Neuronal stem cell (in vitro differentiated cells): ENCODE results near the gene EMC1.

Experiments used
- DNase-seq: peaks from one replicate; pipeline ENCODE4 v3.0.0-alpha.2; 2013; ENCODE audit warnings: low spot score
- H2AFZ ChIP-seq: one replicate; pipeline ENCODE4 v1.6.1; 2013; ENCODE audit warnings: mild to moderate bottlenecking, low read length, inconsistent platforms
- H2AK5ac ChIP-seq: 2 replicates; pipeline ENCODE4 v1.6.1; 2013; ENCODE audit warnings: low read depth, mild to moderate bottlenecking, inconsistent platforms, low read length, moderate library complexity, mixed read lengths
- H2BK120ac ChIP-seq: 2 replicates; pipeline ENCODE4 v1.6.1; 2013; ENCODE audit warnings: low read depth, mild to moderate bottlenecking, inconsistent platforms, low read length, moderate library complexity, mixed read lengths
- H2BK12ac ChIP-seq: one replicate; pipeline ENCODE4 v1.6.1; 2013; ENCODE audit warnings: low read length, inconsistent platforms
- H2BK15ac ChIP-seq: 2 replicates; pipeline ENCODE4 v1.6.1; 2013; ENCODE audit warnings: mild to moderate bottlenecking, low read length, inconsistent platforms, mixed read lengths
- H2BK5ac ChIP-seq: one replicate; pipeline ENCODE4 v1.6.1; 2013; ENCODE audit warnings: inconsistent platforms, mild to moderate bottlenecking, low read length, moderate library complexity
- H3K14ac ChIP-seq: one replicate; pipeline ENCODE4 v1.6.1; 2013; ENCODE audit warnings: low read length, inconsistent platforms
- H3K18ac ChIP-seq: 2 replicates; pipeline ENCODE4 v1.6.1; 2013; ENCODE audit warnings: low read length, inconsistent platforms
- H3K23ac ChIP-seq: 2 replicates; pipeline ENCODE4 v1.6.1; 2013; ENCODE audit warnings: low read depth, mild to moderate bottlenecking, mixed read lengths, low read length, inconsistent platforms; ENCODE audit not compliant: poor library complexity
- H3K27ac ChIP-seq: replicated peaks from 3 replicates; pipeline ENCODE4 v1.5.1; 2013; ENCODE audit warnings: low read length, inconsistent platforms
- H3K27me3 ChIP-seq, 3 experiments: 2 replicates each; pipeline ENCODE4 v1.6.1; 2013; ENCODE audit warnings: low read length in 3 of 3, mild to moderate bottlenecking in 2 of 3, inconsistent platforms in 1 of 3, low read depth in 1 of 3, mixed read lengths in 1 of 3, moderate library complexity in 1 of 3; ENCODE audit not compliant: control insufficient read depth in 3 of 3, insufficient read depth in 3 of 3
- H3K36me3 ChIP-seq, 2 donors: replicated peaks in 1 of 2; 2 replicates each; pipeline ENCODE4 v1.6.1; 2013; ENCODE audit warnings: low read length in 2 of 2; ENCODE audit not compliant: control insufficient read depth in 2 of 2, insufficient read depth in 2 of 2
- H3K4ac ChIP-seq: 2 replicates; pipeline ENCODE4 v1.6.1; 2013; ENCODE audit warnings: inconsistent platforms, mild to moderate bottlenecking, low read length, moderate library complexity
- H3K4me1 ChIP-seq, 2 donors: 1 replicate in 1 of 2; 2 replicates in 1 of 2; pipeline ENCODE4 v1.6.1; 2013; ENCODE audit warnings: low read length in 2 of 2, low read depth in 1 of 2; ENCODE audit not compliant: control insufficient read depth in 2 of 2, insufficient read depth in 1 of 2
- H3K4me2 ChIP-seq: one replicate; pipeline ENCODE4 v1.6.1; 2013; ENCODE audit warnings: mild to moderate bottlenecking, low read length, inconsistent platforms; ENCODE audit not compliant: insufficient read depth, poor library complexity, severe bottlenecking
- H3K4me3 ChIP-seq, 2 donors: 2 replicates each; pipeline ENCODE4 v1.5.1; 2013; ENCODE audit warnings: low read length in 2 of 2, mild to moderate bottlenecking in 2 of 2, inconsistent platforms in 1 of 2, moderate library complexity in 1 of 2
- H3K79me1 ChIP-seq: one replicate; pipeline ENCODE4 v1.6.1; 2013; ENCODE audit warnings: low read depth, mild to moderate bottlenecking, inconsistent platforms, low read length, moderate library complexity
- H3K9ac ChIP-seq: one replicate; pipeline ENCODE4 v1.6.1; 2013; ENCODE audit warnings: mild to moderate bottlenecking, low read depth, low read length, inconsistent platforms; ENCODE audit not compliant: poor library complexity
- H3K9me3 ChIP-seq, 2 donors: replicated peaks in 1 of 2; 2 replicates each; pipeline versions ENCODE3 to v1.6.1; 2013; ENCODE audit warnings: low read length in 2 of 2, mild to moderate bottlenecking in 2 of 2, inconsistent platforms in 1 of 2, low read depth in 1 of 2, mixed read lengths in 1 of 2, moderate library complexity in 1 of 2; ENCODE audit not compliant: control insufficient read depth in 2 of 2, insufficient read depth in 1 of 2
- H4K8ac ChIP-seq: one replicate; pipeline ENCODE4 v1.6.1; 2013; ENCODE audit warnings: low read depth, mild to moderate bottlenecking, inconsistent platforms, low read length, moderate library complexity
- H4K91ac ChIP-seq: one replicate; pipeline ENCODE4 v1.6.1; 2013; ENCODE audit warnings: low read length, low read depth, mild to moderate bottlenecking, inconsistent platforms; ENCODE audit not compliant: poor library complexity
- WGBS, 2 donors: extraction: QIAGEN DNeasy Blood & Tissue Kit; methylation state at CpG; one replicate each; pipeline ENCODE4 v1.1.7; 2013; ENCODE audit warnings: missing lambda C conversion rate in 2 of 2, mixed read lengths in 1 of 2; ENCODE audit not compliant: insufficient read length in 2 of 2, insufficient replicate concordance in 1 of 2; ENCODE audit errors: extremely low coverage in 2 of 2; 5-methylcytosine and 5-hydroxymethylcytosine counted together

Gene EMC1

GRCh38 chr1:19179597-19180264 lies 71.6 kb downstream of the EMC1 start:
- no peak overlapping the region for H3K23ac ChIP-seq
- no peak overlapping the region for H3K4me3 ChIP-seq
- H3K14ac ChIP-seq: no peak overlapping the region
- no CpG with 5 or more reads among the region's 8 CpGs for WGBS, 2 donors
- no peaks in the 10 kb centered on the region for H3K4me1 ChIP-seq
- no peak overlapping the region for H2AK5ac ChIP-seq
- H3K36me3 ChIP-seq: peaks cover 40 to 96% of the 10 kb centered on the region in 2 donors
- H2BK12ac ChIP-seq: no peak overlapping the region
- DNase-seq: no peak
- H3K9me3 ChIP-seq: no peaks in the 10 kb centered on the region
- H4K8ac ChIP-seq: no peak overlapping the region
- no peak overlapping the region for H3K18ac ChIP-seq
- H3K27me3 ChIP-seq: no peaks in the 10 kb centered on the region
- H4K91ac ChIP-seq: no peak overlapping the region
- H3K4ac ChIP-seq: no peak overlapping the region
- H3K27ac ChIP-seq: no peak overlapping the region
- H2BK5ac ChIP-seq: no peak overlapping the region
- no peak overlapping the region for H2AFZ ChIP-seq
- H2BK15ac ChIP-seq: no peak overlapping the region
- H2BK120ac ChIP-seq: no peak overlapping the region
- no peak overlapping the region for H3K9ac ChIP-seq
- no peak overlapping the region for H3K4me2 ChIP-seq
- H3K79me1 ChIP-seq: no peaks in the 10 kb centered on the region

GRCh38 chr1:19178734-19179398 lies 72.5 kb downstream of the EMC1 start:
- H2BK12ac ChIP-seq: no peak overlapping the region
- no peaks in the 10 kb centered on the region for H3K79me1 ChIP-seq
- H2BK5ac ChIP-seq: no peak overlapping the region
- H3K4me3 ChIP-seq: no peak overlapping the region
- peaks cover 45 to 96% of the 10 kb centered on the region in 2 donors for H3K36me3 ChIP-seq
- no peak overlapping the region for H3K27ac ChIP-seq
- no peak overlapping the region for H2AFZ ChIP-seq
- no peak for DNase-seq
- H2BK15ac ChIP-seq: no peak overlapping the region
- no peaks in the 10 kb centered on the region for H3K9me3 ChIP-seq
- no peak overlapping the region for H3K14ac ChIP-seq
- no peak overlapping the region for H3K9ac ChIP-seq
- H3K4ac ChIP-seq: no peak overlapping the region
- H3K4me2 ChIP-seq: no peak overlapping the region
- H3K27me3 ChIP-seq: no peaks in the 10 kb centered on the region
- H3K23ac ChIP-seq: no peak overlapping the region
- whole genome bisulfite sequencing, 2 donors: no CpG with 5 or more reads among the region's 5 CpGs
- H3K18ac ChIP-seq: no peak overlapping the region
- H4K8ac ChIP-seq: no peak overlapping the region
- no peak overlapping the region for H2BK120ac ChIP-seq
- H4K91ac ChIP-seq: no peak overlapping the region
- H2AK5ac ChIP-seq: no peak overlapping the region
- H3K4me1 ChIP-seq: no peaks in the 10 kb centered on the region

GRCh38 chr1:19177811-19178210 lies 73.5 kb downstream of the EMC1 start:
- no peak for DNase-seq
- H3K23ac ChIP-seq: no peak overlapping the region
- H3K4me3 ChIP-seq: no peak overlapping the region
- no peak overlapping the region for H3K27ac ChIP-seq
- no peak overlapping the region for H2BK120ac ChIP-seq
- H2BK5ac ChIP-seq: no peak overlapping the region
- no peaks in the 10 kb centered on the region for H3K9me3 ChIP-seq
- H3K18ac ChIP-seq: no peak overlapping the region
- no peak overlapping the region for H4K8ac ChIP-seq
- no peak overlapping the region for H2BK12ac ChIP-seq
- H3K9ac ChIP-seq: no peak overlapping the region
- no peak overlapping the region for H2AK5ac ChIP-seq
- no peak overlapping the region for H3K4ac ChIP-seq
- peaks cover 48 to 97% of the 10 kb centered on the region in 2 donors for H3K36me3 ChIP-seq
- no peaks in the 10 kb centered on the region for H3K27me3 ChIP-seq
- no peak overlapping the region for H3K4me2 ChIP-seq
- WGBS, 2 donors: no CpG with 5 or more reads among the region's 2 CpGs
- H3K14ac ChIP-seq: no peak overlapping the region
- H2BK15ac ChIP-seq: no peak overlapping the region
- H2AFZ ChIP-seq: no peak overlapping the region
- H3K79me1 ChIP-seq: no peaks in the 10 kb centered on the region
- H3K4me1 ChIP-seq: no peaks in the 10 kb centered on the region
- no peak overlapping the region for H4K91ac ChIP-seq

- no peak overlapping the region for H3K4ac ChIP-seq
- H3K36me3 ChIP-seq: peaks cover 50 to 100% of the 10 kb centered on the region in 2 donors
- DNase-seq: no peak
Measured at GRCh38 chr1:19169642-19170041, 81.7 kb downstream of the EMC1 start.

More at GRCh38 chr1:19169642-19170041, 81.7 kb downstream of the EMC1 start:
- Histone ChIP-seq H2BK120ac (no peak overlapping the region), H3K14ac (no peak overlapping the region), H2AFZ (no peak overlapping the region), H4K91ac (no peak overlapping the region), H3K18ac (no peak overlapping the region), H2BK15ac (no peak overlapping the region), H3K23ac (no peak overlapping the region), H3K4me1 (no peaks in the 10 kb centered on the region), H4K8ac (no peak overlapping the region), H2BK5ac (no peak overlapping the region), H3K9ac (no peak overlapping the region), H3K9me3 (no peaks in the 10 kb centered on the region), H3K27me3 (no peaks in the 10 kb centered on the region), H3K27ac (no peak overlapping the region), H3K79me1 (no peaks in the 10 kb centered on the region), H3K4me3 (no peak overlapping the region), H3K4me2 (no peak overlapping the region), H2BK12ac (no peak overlapping the region), H2AK5ac (no peak overlapping the region)
- WGBS, 2 donors: no CpG with 5 or more reads among the region's 2 CpGs
